Measurements from ENCODE around the gene C5.

The C5 gene

GRCh38 chr9:120917929-120918762 lies 131.9 kb downstream of the C5 start:
- H3K4me3 ChIP-seq (ENCODE audit: low read depth, low read length): no peak overlapping the region
- in situ Hi-C loops (cut with HindIII; ENCODE audit: low sequenced_read_pairs): no loop called here
- TF ChIP-seq CTCF (IDR thresholded peaks at IDR 0.05; ENCODE audit: low read depth, low read length, missing control alignments): no peak
- no peak for DNase-seq (ENCODE audit: low read depth)

- no peak for TF ChIP-seq CTCF (IDR thresholded peaks at IDR 0.05; ENCODE audit: low read depth, low read length, missing control alignments)
- no peak for DNase-seq (ENCODE audit: low read depth)
- H3K4me3 ChIP-seq (ENCODE audit: low read depth, low read length): no peak overlapping the region
- in situ Hi-C loops (cut with HindIII; ENCODE audit: low sequenced_read_pairs): no loop called here
These were observed 132.8 kb downstream of the C5 start for GRCh38 chr9:120916991-120917880.

- H3K4me3 ChIP-seq (ENCODE audit: low read depth, low read length): no peak overlapping the region
- no peak for TF ChIP-seq CTCF (IDR thresholded peaks at IDR 0.05; ENCODE audit: low read depth, low read length, missing control alignments)
- DNase-seq (ENCODE audit: low read depth): no peak
- in situ Hi-C loops (cut with HindIII; ENCODE audit: low sequenced_read_pairs): no loop called here
These were observed 133.5 kb downstream of the C5 start for GRCh38 chr9:120916588-120916987.

- in situ Hi-C loops (cut with HindIII; ENCODE audit: low sequenced_read_pairs): no loop called here
- no peak for DNase-seq (ENCODE audit: low read depth)
- TF ChIP-seq CTCF (IDR thresholded peaks at IDR 0.05; ENCODE audit: low read depth, low read length, missing control alignments): no peak
- no peak overlapping the region for H3K4me3 ChIP-seq (ENCODE audit: low read depth, low read length)
These were observed 134.1 kb downstream of the C5 start for GRCh38 chr9:120915854-120916470.

- in situ Hi-C loops (cut with HindIII; ENCODE audit: low sequenced_read_pairs): no loop called here
- DNase-seq (ENCODE audit: low read depth): no peak
- H3K4me3 ChIP-seq (ENCODE audit: low read depth, low read length): no peak overlapping the region
- no peak for TF ChIP-seq CTCF (IDR thresholded peaks at IDR 0.05; ENCODE audit: low read depth, low read length, missing control alignments)
These were observed 135.1 kb downstream of the C5 start for GRCh38 chr9:120914953-120915352.

GRCh38 chr9:120914396-120914795 lies 135.7 kb downstream of the C5 start:
- no peak for TF ChIP-seq CTCF (IDR thresholded peaks at IDR 0.05; ENCODE audit: low read depth, low read length, missing control alignments)
- in situ Hi-C loops (cut with HindIII; ENCODE audit: low sequenced_read_pairs): no loop called here
- no peak for DNase-seq (ENCODE audit: low read depth)
- H3K4me3 ChIP-seq (ENCODE audit: low read depth, low read length): no peak overlapping the region
